NCI-H748 treated with DMSO at 0.1 percent for 48 hours (cell line): ENCODE data around the gene ZFP82.

ENCODE experiments used
- DNase-seq: peaks from one replicate; lab custom pipeline; 2025; lab: John Stamatoyannopoulos, UW

Gene ZFP82

DNA sequence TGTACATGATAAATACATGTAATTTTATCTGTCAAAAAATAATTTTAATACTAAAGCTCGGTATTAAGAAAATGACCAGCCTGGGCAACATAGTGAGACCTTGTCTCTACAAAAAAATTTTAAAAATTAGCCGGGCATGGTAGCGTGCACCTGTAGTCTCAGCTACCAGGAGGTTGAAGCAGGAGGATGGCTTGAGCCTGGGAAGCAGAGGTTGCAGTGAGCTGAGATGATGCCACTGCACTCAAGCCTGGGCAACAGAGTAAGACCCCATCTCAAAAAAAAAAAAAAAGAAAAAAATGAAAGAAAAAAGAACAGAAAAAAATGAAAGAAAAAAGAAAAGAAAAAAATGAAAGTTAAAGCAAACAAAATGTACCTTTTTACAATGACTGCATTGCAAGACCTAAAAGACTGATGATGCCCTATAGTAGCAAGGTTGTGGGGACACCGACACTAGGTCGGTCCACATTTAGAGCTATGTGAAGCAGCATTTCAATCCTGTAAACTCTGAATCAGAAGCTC is 44.7 kb downstream of the ZFP82 start:
- no peak for DNase-seq

DNA sequence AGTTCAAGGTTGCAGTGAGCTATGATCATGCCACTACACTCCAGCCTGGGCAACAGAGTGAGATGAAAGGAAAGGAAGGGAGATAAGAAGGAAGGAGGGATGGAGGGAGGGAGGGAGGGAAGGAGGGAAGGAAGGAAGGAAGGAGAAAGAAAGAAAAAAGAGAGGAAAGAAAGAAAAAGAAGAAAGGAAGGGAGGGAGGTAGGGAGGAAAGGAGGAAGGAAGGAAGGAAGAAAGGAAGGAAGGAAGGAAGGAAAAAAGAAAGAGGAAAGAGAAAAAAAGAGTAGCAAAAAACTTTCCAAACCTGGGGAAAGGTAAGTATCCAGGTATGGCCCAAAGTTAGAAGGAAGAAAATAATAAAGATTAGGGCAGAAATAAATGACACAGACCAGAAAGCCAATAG is 46.6 kb downstream of the ZFP82 start:
- no peak for DNase-seq

DNA sequence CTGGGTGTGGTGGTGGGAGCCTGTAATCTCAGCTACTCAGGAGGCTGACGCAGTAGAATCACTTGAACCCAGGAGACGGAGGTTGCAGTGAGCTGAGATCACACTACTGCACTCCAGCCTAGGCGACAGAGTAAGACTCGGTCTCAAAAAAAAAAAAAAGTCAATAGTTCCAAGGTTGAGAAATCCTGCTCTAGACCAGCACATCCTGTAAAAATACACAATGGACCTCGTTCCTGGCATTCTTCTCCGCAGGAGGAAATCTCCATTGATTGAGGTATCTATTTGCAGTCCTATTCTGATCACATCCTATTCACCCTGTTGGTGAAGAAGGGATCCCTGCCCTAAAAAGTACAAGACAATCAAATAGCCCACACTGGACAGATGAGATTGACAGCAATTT is 54.6 kb downstream of the ZFP82 start:
- DNase-seq = no peak
